C4-2B (cell line): ENCODE measurements around the gene TIAM2.

Experiments used
- H3K27ac ChIP-seq: fragments of 450-650 bp; 2 replicates; pipeline ENCODE4 v1.5.1; 2017
- ZFX ChIP-seq: fragments of 450-650 bp; IDR thresholded peaks from 2 replicates; pipeline ENCODE4 v1.6.1; 2017
- TF ChIP-seq, protein P1 (sequence below): fragments of 450-650 bp; conservative IDR thresholded peaks from 2 replicates; pipeline ENCODE4 v1.5.1; 2017; ENCODE audit warnings: mild to moderate bottlenecking

The TIAM2 gene

DNA sequence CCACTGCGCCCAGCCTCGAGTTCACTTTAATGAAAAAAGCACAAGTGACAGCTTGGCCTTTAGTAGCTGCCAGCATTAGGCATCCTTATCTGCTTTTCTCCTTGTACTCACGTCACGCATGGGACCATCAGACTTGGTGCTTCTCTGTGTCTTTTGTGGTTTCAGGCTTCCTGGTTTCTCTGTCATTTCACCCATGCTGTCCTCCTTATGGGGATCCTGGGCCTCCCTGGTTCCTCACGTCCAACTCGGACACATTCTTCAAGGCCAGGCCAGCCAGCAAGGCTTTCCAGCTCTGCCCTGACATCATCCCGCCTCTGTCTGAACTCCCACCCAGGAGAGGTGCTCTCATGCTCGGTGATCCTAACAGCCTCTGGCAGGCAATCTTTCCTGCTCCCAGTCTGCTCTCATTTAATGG is 83.2 kb downstream of the TIAM2 start:
- no peak overlapping the region for H3K27ac ChIP-seq
- TF ChIP-seq ZFX, result no peak
- TF ChIP-seq, protein P1, sequence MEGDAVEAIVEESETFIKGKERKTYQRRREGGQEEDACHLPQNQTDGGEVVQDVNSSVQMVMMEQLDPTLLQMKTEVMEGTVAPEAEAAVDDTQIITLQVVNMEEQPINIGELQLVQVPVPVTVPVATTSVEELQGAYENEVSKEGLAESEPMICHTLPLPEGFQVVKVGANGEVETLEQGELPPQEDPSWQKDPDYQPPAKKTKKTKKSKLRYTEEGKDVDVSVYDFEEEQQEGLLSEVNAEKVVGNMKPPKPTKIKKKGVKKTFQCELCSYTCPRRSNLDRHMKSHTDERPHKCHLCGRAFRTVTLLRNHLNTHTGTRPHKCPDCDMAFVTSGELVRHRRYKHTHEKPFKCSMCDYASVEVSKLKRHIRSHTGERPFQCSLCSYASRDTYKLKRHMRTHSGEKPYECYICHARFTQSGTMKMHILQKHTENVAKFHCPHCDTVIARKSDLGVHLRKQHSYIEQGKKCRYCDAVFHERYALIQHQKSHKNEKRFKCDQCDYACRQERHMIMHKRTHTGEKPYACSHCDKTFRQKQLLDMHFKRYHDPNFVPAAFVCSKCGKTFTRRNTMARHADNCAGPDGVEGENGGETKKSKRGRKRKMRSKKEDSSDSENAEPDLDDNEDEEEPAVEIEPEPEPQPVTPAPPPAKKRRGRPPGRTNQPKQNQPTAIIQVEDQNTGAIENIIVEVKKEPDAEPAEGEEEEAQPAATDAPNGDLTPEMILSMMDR, result no peak

DNA sequence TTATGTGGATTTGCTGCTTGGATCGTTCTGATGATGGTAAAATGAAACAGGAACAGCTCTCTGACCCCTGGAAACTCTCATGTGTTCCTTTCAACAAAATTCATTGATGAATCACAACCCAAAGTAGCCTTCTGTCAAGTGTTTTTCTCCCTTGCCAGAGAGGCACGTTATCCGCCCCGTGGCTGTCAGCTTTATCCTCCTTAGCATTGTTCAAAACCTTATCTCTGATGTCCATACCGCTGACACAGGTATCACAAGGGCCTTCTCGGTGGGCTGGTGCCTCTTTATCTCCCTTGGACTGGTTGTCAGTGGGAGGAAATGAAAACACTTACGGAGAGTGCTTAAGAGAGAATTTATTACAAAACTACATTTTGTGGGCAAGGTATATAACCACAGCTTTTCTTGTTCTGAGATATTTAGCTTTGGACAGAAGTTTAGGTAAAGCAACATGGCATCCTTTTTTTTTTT is 84.9 kb downstream of the TIAM2 start:
- H3K27ac ChIP-seq, result no peak overlapping the region
- TF ChIP-seq, protein P1, result no peak
- no peak for TF ChIP-seq ZFX

DNA sequence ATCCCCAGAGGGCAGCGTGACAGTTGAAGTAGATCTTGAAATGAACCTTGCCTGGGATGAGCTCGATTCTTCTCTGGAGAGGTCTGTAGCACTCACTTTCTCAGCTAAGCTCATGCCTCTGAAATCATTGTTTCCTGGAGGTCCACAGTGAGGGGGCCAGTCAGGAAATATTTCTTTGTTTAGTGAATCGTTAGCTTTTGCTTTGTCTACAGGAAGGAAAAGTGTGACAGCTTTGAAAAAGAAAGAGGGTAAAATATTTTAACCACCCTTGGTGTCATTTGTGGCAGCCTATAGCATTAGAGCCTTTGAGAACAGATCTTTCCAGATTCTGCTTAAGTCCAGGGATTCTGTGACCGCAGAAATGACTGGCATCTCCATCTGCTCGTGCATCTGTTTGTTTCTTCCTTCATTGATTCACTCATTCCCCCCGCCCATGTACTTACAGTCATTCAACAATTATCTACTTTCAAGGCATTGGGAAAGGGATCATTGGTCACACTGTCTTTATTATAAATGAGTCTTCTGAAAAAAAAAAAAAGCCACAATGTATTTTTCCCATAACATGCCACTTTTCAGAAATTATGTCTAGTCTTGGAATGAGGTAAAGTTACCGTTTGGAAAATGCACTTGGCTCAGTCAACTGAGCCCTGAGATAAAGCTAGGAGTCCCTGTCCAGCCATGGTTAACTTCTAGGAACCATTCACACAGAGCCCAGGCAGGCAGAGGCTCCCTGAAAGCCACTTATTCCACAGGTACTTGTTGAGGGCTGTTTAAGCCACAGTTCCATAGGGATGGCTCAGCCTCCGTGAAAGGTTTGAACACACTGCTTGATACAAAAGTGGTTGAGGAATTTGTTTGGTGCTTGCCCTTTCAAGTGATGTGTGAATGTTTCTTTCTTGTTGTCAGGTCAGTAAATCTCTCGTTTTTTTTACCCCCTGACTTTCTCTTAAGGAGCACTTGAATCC is 86.0 kb downstream of the TIAM2 start:
- TF ChIP-seq ZFX, result no peak
- TF ChIP-seq, protein P1, result no peak
- no peak overlapping the region for H3K27ac ChIP-seq

DNA sequence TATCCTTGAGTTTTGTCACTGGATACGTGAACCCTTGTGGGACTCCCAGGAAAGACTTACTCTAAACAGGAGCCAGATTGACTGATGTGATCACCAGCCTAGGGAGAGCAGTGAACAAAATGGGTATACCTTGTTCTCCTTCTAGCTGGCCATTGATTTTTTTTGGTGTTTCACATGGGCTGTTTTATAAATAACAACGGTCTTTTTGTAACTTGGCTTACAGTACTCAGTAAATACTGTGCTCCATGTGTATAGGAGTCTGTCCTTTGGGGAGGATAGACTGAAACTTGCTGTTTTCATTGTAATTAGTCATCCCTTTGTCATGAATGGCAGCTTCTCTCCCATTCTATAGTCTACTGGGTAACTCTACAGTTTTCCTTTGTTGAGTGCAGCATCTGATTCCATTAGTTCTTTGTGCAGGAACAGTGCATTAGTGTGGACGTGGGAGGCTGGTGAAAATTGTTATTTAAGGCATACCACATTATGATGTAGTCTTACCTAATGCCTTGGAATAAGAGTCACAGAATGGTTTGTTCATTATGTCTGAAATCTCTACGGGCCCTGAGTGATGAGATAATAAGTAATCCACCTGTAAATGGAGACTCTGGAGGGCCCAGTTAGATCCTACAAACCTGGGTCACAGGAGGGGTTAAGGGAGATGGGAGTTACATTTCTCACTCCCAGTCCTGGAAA is 89.5 kb downstream of the TIAM2 start:
- H3K27ac ChIP-seq, result no peak overlapping the region
- TF ChIP-seq, protein P1, result no peak
- no peak for TF ChIP-seq ZFX

DNA sequence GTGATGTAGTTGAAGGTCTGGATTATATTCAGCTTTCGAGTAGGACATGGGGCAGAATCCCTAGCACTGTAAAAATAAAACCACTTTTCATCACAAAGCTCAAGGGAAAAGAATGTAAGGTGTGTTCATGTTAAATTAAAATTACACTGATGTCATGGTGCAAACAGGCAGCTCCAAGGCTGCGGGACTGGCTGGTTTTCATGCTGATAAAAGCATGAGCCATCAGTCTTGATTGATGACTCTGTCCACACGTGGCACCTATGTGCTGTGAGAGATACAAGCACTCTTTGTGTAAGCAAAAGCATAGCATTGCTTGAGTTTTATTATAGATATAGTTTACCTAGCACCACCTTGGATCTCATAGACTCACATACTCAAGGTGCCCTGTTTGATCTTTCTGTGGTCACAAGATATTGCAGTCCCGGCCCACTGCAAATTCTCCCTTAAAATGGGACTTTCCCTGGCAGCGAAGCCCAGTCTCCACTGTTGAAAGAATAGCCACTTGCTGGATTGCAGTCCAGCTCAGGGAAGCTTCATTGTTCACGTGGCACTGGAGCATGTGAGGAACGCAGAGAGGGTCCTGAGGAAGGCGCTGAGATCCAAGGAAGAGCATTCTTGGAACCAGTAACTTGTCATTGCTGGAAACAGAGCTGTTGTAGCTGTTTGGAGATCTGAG is 90.6 kb downstream of the TIAM2 start:
- no peak overlapping the region for H3K27ac ChIP-seq
- no peak for TF ChIP-seq ZFX
- TF ChIP-seq, protein P1, result no peak

DNA sequence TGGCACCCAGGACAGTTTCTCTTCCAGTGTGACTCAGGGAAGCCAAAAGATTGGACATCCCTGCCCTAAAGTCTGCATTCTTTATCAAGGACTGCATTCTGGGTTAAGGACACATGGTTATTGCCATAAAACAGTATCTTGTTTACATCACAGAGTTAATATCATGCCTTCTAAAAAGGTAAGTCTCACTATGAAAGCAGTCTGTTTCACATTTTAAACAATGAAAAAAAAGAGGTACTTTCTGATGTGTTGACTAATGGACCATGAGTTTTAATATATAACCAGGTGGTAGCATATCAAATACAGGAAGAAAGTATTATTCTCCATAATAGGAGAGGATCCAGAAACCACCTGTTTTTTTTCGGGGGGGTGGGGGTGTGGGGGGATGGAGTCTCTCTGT is 93.7 kb downstream of the TIAM2 start:
- no peak overlapping the region for H3K27ac ChIP-seq
- no peak for TF ChIP-seq ZFX
- TF ChIP-seq, protein P1, result no peak
